Vagina (tissue), 2 donors: ENCODE measurements around the gene SH3GL2.

Experiments
- CTCF ChIP-seq, 3 experiments: fragments of 450-650 bp in 2 of 3; fragments of 200-600 bp in 1 of 3; sonication (generic) in 1 of 3; IDR thresholded peaks; one replicate each; pipeline ENCODE4 v1.5.1; 2017 to 2019; ENCODE audit warnings: antibody characterized with exemption in 3 of 3, mild to moderate bottlenecking in 2 of 3, moderate library complexity in 2 of 3
- POLR2A ChIP-seq, 2 donors: fragments of 450-650 bp; IDR thresholded peaks; one replicate each; pipeline ENCODE4 v1.6.1; 2017; ENCODE audit warnings: antibody characterized with exemption in 2 of 2, mild to moderate bottlenecking in 2 of 2, moderate library complexity in 2 of 2
- POLR2AphosphoS5 ChIP-seq, 2 donors: sonication (generic); formaldehyde crosslinking; IDR thresholded peaks; one replicate each; pipeline ENCODE4 v1.9.0; 2017; ENCODE audit warnings: antibody characterized with exemption in 2 of 2, mild to moderate bottlenecking in 2 of 2, low read depth in 1 of 2; ENCODE audit not compliant: insufficient read depth in 1 of 2

- TF ChIP-seq POLR2A (IDR thresholded peaks at IDR 0.05) (no peak), CTCF (IDR thresholded peaks at IDR 0.05) (no peak), POLR2AphosphoS5 (IDR thresholded peaks at IDR 0.05; ENCODE audit: insufficient read depth in 1 of 2, low read depth in 1 of 2) (no peak)
Measured at GRCh38 chr9:17627641-17628040, 48.8 kb downstream of the SH3GL2 start.
